HG03439 (cell line): Measurements from ENCODE around the gene ALDH4A1.
"Not testable (repeated sequence)": the region's sequence is repeated elsewhere in the genome, so short reads cannot be mapped to it uniquely, and the experiment has no call there.

Experiments used
- ATAC-seq: cut with Tn5 transposase; IDR thresholded peaks from one replicate; pipeline ENCODE4 v1.9.1; 2021; ENCODE audit warnings: mild to moderate bottlenecking, moderate library complexity; ENCODE audit not compliant: unreplicated experiment

The ALDH4A1 gene

GRCh38 chr1:18901147-18901951 is 1.0 kb downstream of the ALDH4A1 start:
- no peak for ATAC-seq

- ATAC-seq, result no peak
Measured at GRCh38 chr1:18900303-18900841, 2.0 kb downstream of the ALDH4A1 start.

GRCh38 chr1:18899363-18900049 is 2.8 kb downstream of the ALDH4A1 start:
- ATAC-seq, result no peak

- no peak for ATAC-seq
Measured at GRCh38 chr1:18898567-18898966, 3.8 kb downstream of the ALDH4A1 start.

- ATAC-seq, result no peak
Measured at GRCh38 chr1:18895317-18895716, 7.0 kb downstream of the ALDH4A1 start.

GRCh38 chr1:18893120-18893519 is 9.2 kb downstream of the ALDH4A1 start:
- no peak for ATAC-seq

- not testable (repeated sequence) for ATAC-seq
Measured at GRCh38 chr1:18891858-18892257, 10.5 kb downstream of the ALDH4A1 start.

- no peak for ATAC-seq
Measured at GRCh38 chr1:18891426-18891780, 11.0 kb downstream of the ALDH4A1 start.

GRCh38 chr1:18890706-18891425 is 11.5 kb downstream of the ALDH4A1 start:
- ATAC-seq, result no peak

- ATAC-seq, result no peak
Measured at GRCh38 chr1:18886003-18886335, 16.4 kb downstream of the ALDH4A1 start.

- no peak for ATAC-seq
Measured at GRCh38 chr1:18885311-18886002, 16.9 kb downstream of the ALDH4A1 start.

GRCh38 chr1:18884727-18885126 is 17.6 kb downstream of the ALDH4A1 start:
- ATAC-seq, result no peak

GRCh38 chr1:18884419-18884717 is 18.0 kb downstream of the ALDH4A1 start:
- no peak for ATAC-seq

GRCh38 chr1:18883636-18884418 is 18.5 kb downstream of the ALDH4A1 start:
- ATAC-seq, result no peak

- ATAC-seq, result no peak
Measured at GRCh38 chr1:18883079-18883478, 19.3 kb downstream of the ALDH4A1 start.

- no peak for ATAC-seq
Measured at GRCh38 chr1:18882486-18882885, 19.9 kb downstream of the ALDH4A1 start.

GRCh38 chr1:18881642-18882431 is 20.5 kb downstream of the ALDH4A1 start:
- no peak for ATAC-seq

- ATAC-seq, result no peak
Measured at GRCh38 chr1:18881164-18881563, 21.2 kb downstream of the ALDH4A1 start.

GRCh38 chr1:18880585-18880984 is 21.8 kb downstream of the ALDH4A1 start:
- ATAC-seq, result no peak
